Lung (tissue), 12 donors: Measurements from ENCODE around the gene KLHL17. TPM values are rescaled to one million over a fixed set of nuclear protein-coding genes. Genes with fewer than 3 reads are reported as not detected.

Experiments used
- ATAC-seq: fragments of 200-7000 bp; cut with Tn5 transposase; one replicate; pipeline ENCODE4 v1.9.1; 2020; ENCODE audit warnings: moderate number of reproducible peaks; ENCODE audit not compliant: insufficient read depth, low FRiP score
- DNase-seq, 3 donors: peaks; one replicate each; pipeline ENCODE4 v3.0.0-alpha.2; 2013 to 2017
- H3K27ac ChIP-seq, 2 donors: one replicate each; pipeline ENCODE4 v1.5.1; 2013; ENCODE audit warnings: mild to moderate bottlenecking in 2 of 2, moderate library complexity in 2 of 2, control low read depth in 1 of 2, inconsistent platforms in 1 of 2, low read depth in 1 of 2, low read length in 1 of 2
- H3K27me3 ChIP-seq, 3 donors: one replicate each; pipeline ENCODE4 v1.5.1; 2013; ENCODE audit warnings: low read length in 2 of 3; ENCODE audit not compliant: control insufficient read depth in 3 of 3, insufficient read depth in 3 of 3
- H3K36me3 ChIP-seq, 4 donors: one replicate each; pipeline ENCODE4 v1.5.1; 2013; ENCODE audit warnings: low read length in 4 of 4, mild to moderate bottlenecking in 1 of 4, moderate library complexity in 1 of 4; ENCODE audit not compliant: control insufficient read depth in 4 of 4, insufficient read depth in 4 of 4
- H3K4me1 ChIP-seq, 5 donors: one replicate each; pipeline ENCODE4 v1.5.1; 2013; ENCODE audit warnings: low read length in 5 of 5, mild to moderate bottlenecking in 2 of 5, moderate library complexity in 1 of 5; ENCODE audit not compliant: control insufficient read depth in 5 of 5, insufficient read depth in 5 of 5
- H3K4me3 ChIP-seq: one replicate; pipeline ENCODE4 v1.5.1; 2013; ENCODE audit warnings: mild to moderate bottlenecking, control low read depth, moderate library complexity
- H3K9ac ChIP-seq, 2 donors: one replicate each; pipeline ENCODE4 v1.5.1; 2013; ENCODE audit warnings: low read length in 2 of 2, control low read depth in 1 of 2; ENCODE audit not compliant: insufficient read depth in 1 of 2
- H3K9me3 ChIP-seq, 4 donors: one replicate each; pipeline ENCODE4 v1.5.1; 2013; ENCODE audit warnings: low read length in 3 of 4, mild to moderate bottlenecking in 1 of 4, moderate library complexity in 1 of 4; ENCODE audit not compliant: control insufficient read depth in 4 of 4, insufficient read depth in 3 of 4
- CTCF ChIP-seq: IDR thresholded peaks from 2 replicates; pipeline ENCODE4 v1.5.1; 2012; ENCODE audit warnings: mild to moderate bottlenecking; ENCODE audit errors: control extremely low read depth, extremely low read depth
- WGBS, 2 donors: extraction: QIAGEN DNeasy Blood & Tissue Kit; methylation state at CpG; one replicate each; pipeline ENCODE4 v1.1.7; 2013; 5-methylcytosine and 5-hydroxymethylcytosine counted together
- polyA plus RNA-seq, 2 donors: library from polyadenylated mRNA; stranded (reverse); fragments of 200-250 nt; gene quantifications; one replicate each; pipeline ENCODE4 v1.2.1, GENCODE V29; 2013
- total RNA-seq, 2 donors: library from RNA; depleted of rRNA in 1 of 2; stranded (reverse); fragments of >200 nt in 1 of 2; gene quantifications; one replicate each; pipeline ENCODE4 v1.2.1, GENCODE V29; 2014 to 2021
- donor health status: control.
- donor health status: control.
- donor health status: Bipolar disorder and iron deficiency.
- donor health status: healthy.
- donor health status: DM: yes; HTN: yes; CAD: no.

Gene KLHL17
- total and polyA plus RNA-seq, 4 donors = 10.0 to 15.2 (median 13.0) TPM

- DNase-seq (no peak), ATAC-seq (no peak)
- Histone ChIP-seq H3K27me3 (peaks cover 0 to 13% (median 2%) of the 10 kb centered on the region in 3 donors), H3K9me3 (no peaks in the 10 kb centered on the region), H3K36me3 (peaks cover 0 to 9% (median 0%) of the 10 kb centered on the region in 4 donors), H3K9ac (no peak overlapping the region), H3K4me1 (peaks cover 0 to 20% (median 0%) of the 10 kb centered on the region in 5 donors), H3K4me3 (no peak overlapping the region), H3K27ac (no peak overlapping the region)
- WGBS, 2 donors = 96% methylated on average over 46 to 47 of the region's 47 CpGs
- TF ChIP-seq CTCF = no peak
Observed at GRCh38 chr1:963746-964525, 3.6 kb downstream of the KLHL17 start.

GRCh38 chr1:964691-965525, 4.5 kb downstream of the KLHL17 start:
- Histone ChIP-seq H3K4me1 (peaks cover 0 to 18% (median 0%) of the 10 kb centered on the region in 5 donors), H3K4me3 (no peak overlapping the region), H3K9me3 (no peaks in the 10 kb centered on the region), H3K9ac (no peak overlapping the region), H3K27ac (no peak overlapping the region), H3K36me3 (peaks cover 0 to 9% (median 0%) of the 10 kb centered on the region in 4 donors), H3K27me3 (peaks cover 0 to 22% (median 11%) of the 10 kb centered on the region in 3 donors)
- ATAC-seq = no peak
- no peak for DNase-seq
- TF ChIP-seq CTCF = no peak
- WGBS, 2 donors = 93 to 95% methylated on average over 36 to 41 of the region's 51 CpGs

- DNase-seq = no peak
- no peak overlapping the region for H3K27ac ChIP-seq
- H3K9ac ChIP-seq = no peak overlapping the region
- no peak for ATAC-seq
- 75 to 78% methylated on average over 26 of the region's 26 CpGs for WGBS, 2 donors
- no peak for TF ChIP-seq CTCF
- no peaks in the 10 kb centered on the region for H3K9me3 ChIP-seq
- peaks cover 0 to 9% (median 0%) of the 10 kb centered on the region in 4 donors for H3K36me3 ChIP-seq
- no peak overlapping the region for H3K4me3 ChIP-seq
- peaks cover 0 to 30% (median 16%) of the 10 kb centered on the region in 3 donors for H3K27me3 ChIP-seq
- H3K4me1 ChIP-seq = peaks cover 0 to 18% (median 0%) of the 10 kb centered on the region in 5 donors
Observed at GRCh38 chr1:965526-966134, 5.2 kb downstream of the KLHL17 start.
